Osteocyte (in vitro differentiated cells): ENCODE data around the gene EEF2K. TPM values are rescaled to one million over a fixed set of nuclear protein-coding genes. Genes with fewer than 3 reads are reported as not detected.
"Not testable (repeated sequence)": the region's sequence is repeated elsewhere in the genome, so short reads cannot be mapped to it uniquely, and the experiment has no call there.

ENCODE experiments used
- DNase-seq: peaks from one replicate; pipeline ENCODE4 v3.0.0; 2021; ENCODE audit warnings: mixed read lengths; ENCODE audit not compliant: unreplicated experiment; ENCODE audit errors: extremely low spot score
- H3K27ac Mint-ChIP-seq: one replicate; pipeline ENCODE4 v1.8.0; 2021; ENCODE audit warnings: mild to moderate bottlenecking, mixed read lengths; ENCODE audit not compliant: unreplicated experiment
- H3K27me3 Mint-ChIP-seq: one replicate; pipeline ENCODE4 v1.8.0; 2021; ENCODE audit warnings: mixed read lengths; ENCODE audit not compliant: unreplicated experiment
- H3K36me3 Mint-ChIP-seq: one replicate; pipeline ENCODE4 v1.8.0; 2021; ENCODE audit warnings: mixed read lengths; ENCODE audit not compliant: unreplicated experiment
- H3K4me1 Mint-ChIP-seq: one replicate; pipeline ENCODE4 v1.8.0; 2021; ENCODE audit warnings: mixed read lengths; ENCODE audit not compliant: unreplicated experiment
- H3K4me3 Mint-ChIP-seq: one replicate; pipeline ENCODE4 v1.8.0; 2021; ENCODE audit warnings: mild to moderate bottlenecking, moderate library complexity, mixed read lengths; ENCODE audit not compliant: unreplicated experiment
- H3K9me3 Mint-ChIP-seq: one replicate; pipeline ENCODE4 v1.8.0; 2021; ENCODE audit warnings: mixed read lengths; ENCODE audit not compliant: unreplicated experiment
- CTCF ChIP-seq: fragments of 200-600 bp; sonication (generic); IDR thresholded peaks from 2 replicates; pipeline ENCODE4 v1.5.0; 2021; ENCODE audit warnings: antibody characterized with exemption, mild to moderate bottlenecking, moderate library complexity
- total RNA-seq: library from RNA; stranded (reverse); gene quantifications from 2 replicates; pipeline ENCODE4 v1.2.1, GENCODE V29; 2021

Gene EEF2K
- total RNA-seq, 1 donor from 2014 or later, result 23.8 TPM

- peaks cover 24% of the 10 kb centered on the region for H3K27me3 Mint-ChIP-seq
- no peak for TF ChIP-seq CTCF
- no peak overlapping the region for H3K4me3 Mint-ChIP-seq
- DNase-seq, result no peak
- H3K4me1 Mint-ChIP-seq, result no peaks in the 10 kb centered on the region
- H3K36me3 Mint-ChIP-seq, result no peaks in the 10 kb centered on the region
- H3K27ac Mint-ChIP-seq, result no peak overlapping the region
- no peaks in the 10 kb centered on the region for H3K9me3 Mint-ChIP-seq
Observed at GRCh38 chr16:22164482-22164881, 41.6 kb upstream of the EEF2K start.

GRCh38 chr16:22165508-22166285 lies 40.4 kb upstream of the EEF2K start:
- Mint-ChIP-seq H3K27me3 (peaks cover 14% of the 10 kb centered on the region), H3K4me1 (no peaks in the 10 kb centered on the region), H3K27ac (no peak overlapping the region), H3K9me3 (no peaks in the 10 kb centered on the region), H3K4me3 (no peak overlapping the region), H3K36me3 (no peaks in the 10 kb centered on the region)
- no peak for TF ChIP-seq CTCF
- no peak for DNase-seq

- Mint-ChIP-seq H3K27me3 (no peaks in the 10 kb centered on the region), H3K27ac (no peak overlapping the region), H3K4me1 (no peaks in the 10 kb centered on the region), H3K9me3 (no peaks in the 10 kb centered on the region), H3K4me3 (no peak overlapping the region), H3K36me3 (no peaks in the 10 kb centered on the region)
- TF ChIP-seq CTCF, result no peak
- DNase-seq, result no peak
Observed at GRCh38 chr16:22171953-22172352, 34.1 kb upstream of the EEF2K start.

GRCh38 chr16:22172642-22173041 lies 33.4 kb upstream of the EEF2K start:
- not testable (repeated sequence) for H3K4me1 Mint-ChIP-seq, H3K27me3 Mint-ChIP-seq, H3K27ac Mint-ChIP-seq, H3K4me3 Mint-ChIP-seq, H3K9me3 Mint-ChIP-seq, DNase-seq, H3K36me3 Mint-ChIP-seq

GRCh38 chr16:22174642-22175041 lies 31.4 kb upstream of the EEF2K start:
- H3K4me3 Mint-ChIP-seq, result no peak overlapping the region
- DNase-seq, result no peak
- no peak overlapping the region for H3K27ac Mint-ChIP-seq
- no peaks in the 10 kb centered on the region for H3K4me1 Mint-ChIP-seq
- H3K27me3 Mint-ChIP-seq, result no peaks in the 10 kb centered on the region
- no peak for TF ChIP-seq CTCF
- no peaks in the 10 kb centered on the region for H3K36me3 Mint-ChIP-seq
- H3K9me3 Mint-ChIP-seq, result no peaks in the 10 kb centered on the region
